Measurements from ENCODE around the gene EFHC2.
"Not testable (repeated sequence)": the region's sequence is repeated elsewhere in the genome, so short reads cannot be mapped to it uniquely, and the experiment has no call there.

EFHC2 gene

GRCh38 chrX:44235534-44235933, 107.9 kb downstream of the EFHC2 start:
- no peak for DNase-seq

GRCh38 chrX:44234541-44234940, 108.9 kb downstream of the EFHC2 start:
- no peak for DNase-seq

GRCh38 chrX:44234116-44234515, 109.4 kb downstream of the EFHC2 start:
- DNase-seq, result no peak

- peak in 1 of 56 donors; percentile 1 for DNase-seq
Observed at GRCh38 chrX:44232081-44232480, 111.4 kb downstream of the EFHC2 start.

- peak in 13 of 56 donors; percentile 1 to 35 (median 8) for DNase-seq
Observed at GRCh38 chrX:44228621-44229020, 114.9 kb downstream of the EFHC2 start.

GRCh38 chrX:44227991-44228390, 115.5 kb downstream of the EFHC2 start:
- peak in 2 of 56 donors; percentile 1 to 8 for DNase-seq

GRCh38 chrX:44225667-44226066, 117.8 kb downstream of the EFHC2 start:
- no peak for DNase-seq

- DNase-seq, result no peak
Observed at GRCh38 chrX:44224760-44225159, 118.7 kb downstream of the EFHC2 start.

GRCh38 chrX:44223150-44223549, 120.3 kb downstream of the EFHC2 start:
- no peak for DNase-seq

GRCh38 chrX:44218465-44218864, 125.0 kb downstream of the EFHC2 start:
- DNase-seq, result no peak

- DNase-seq, result no peak
Observed at GRCh38 chrX:44216171-44216570, 127.3 kb downstream of the EFHC2 start.

GRCh38 chrX:44203791-44204190, 139.7 kb downstream of the EFHC2 start:
- DNase-seq, result no peak

- DNase-seq, result no peak
Observed at GRCh38 chrX:44202596-44202995, 140.9 kb downstream of the EFHC2 start.

- DNase-seq, result no peak
Observed at GRCh38 chrX:44189116-44189515, 154.4 kb downstream of the EFHC2 start.

GRCh38 chrX:44187915-44188314, 155.6 kb downstream of the EFHC2 start:
- not testable (repeated sequence) for DNase-seq

GRCh38 chrX:44183329-44183728, 160.1 kb downstream of the EFHC2 start:
- DNase-seq, result peak in 2 of 56 donors; percentile 1 to 7

- no peak for DNase-seq
Observed at GRCh38 chrX:44178274-44179053, 165.0 kb downstream of the EFHC2 start.

GRCh38 chrX:44175455-44175854, 168.0 kb downstream of the EFHC2 start:
- DNase-seq, result no peak

- DNase-seq, result no peak
Observed at GRCh38 chrX:44174061-44174460, 169.4 kb downstream of the EFHC2 start.

GRCh38 chrX:44173219-44173618, 170.3 kb downstream of the EFHC2 start:
- DNase-seq, result no peak

- DNase-seq, result no peak
Observed at GRCh38 chrX:44167116-44167515, 176.4 kb downstream of the EFHC2 start.

- DNase-seq, result no peak
Observed at GRCh38 chrX:44162964-44163475, 180.5 kb downstream of the EFHC2 start.

- DNase-seq, result no peak
Observed at GRCh38 chrX:44157858-44158257, 185.6 kb downstream of the EFHC2 start.
